GM12878 (cell line): ENCODE data around the gene COL17A1. TPM values are rescaled to one million over a fixed set of nuclear protein-coding genes. Genes with fewer than 3 reads are reported as not detected.

Source experiments
- CEBPZ ChIP-seq: fragments of 150-350 bp; IDR thresholded peaks from 2 replicates; pipeline ENCODE4 v1.6.1; 2016; ENCODE audit warnings: low read depth, low read length
- CTCF ChIP-seq, 3 experiments: IDR thresholded peaks in 2 of 3; conservative IDR thresholded peaks in 1 of 3; 2 replicates each; pipeline ENCODE4 v1.5.1; 2011; ENCODE audit warnings: low read depth in 3 of 3, low read length in 3 of 3, mild to moderate bottlenecking in 3 of 3, control low read depth in 2 of 3, moderate library complexity in 2 of 3, inconsistent platforms in 1 of 3, mixed read lengths in 1 of 3; ENCODE audit not compliant: control insufficient read depth in 2 of 3, insufficient read depth in 1 of 3; ENCODE audit errors: extremely low read depth in 1 of 3
- E2F8 ChIP-seq: fragments of 450-650 bp; IDR thresholded peaks from 2 replicates; pipeline ENCODE4 v1.6.1; 2018; ENCODE audit warnings: mild to moderate bottlenecking, low read depth, moderate library complexity; ENCODE audit not compliant: partially characterized antibody
- KDM1A ChIP-seq: fragments of 200-600 bp; sonication (generic); IDR thresholded peaks from 2 replicates; pipeline ENCODE4 v1.6.1; 2016; ENCODE audit warnings: borderline replicate concordance
- MTA2 ChIP-seq: fragments of 450-650 bp; IDR thresholded peaks from 2 replicates; pipeline ENCODE4 v1.6.1; 2016; ENCODE audit warnings: low read depth, mild to moderate bottlenecking, moderate library complexity
- RAD21 ChIP-seq: IDR thresholded peaks from 2 replicates; pipeline ENCODE4 v1.6.1; 2011; ENCODE audit warnings: mild to moderate bottlenecking, low read depth, low read length, moderate library complexity; ENCODE audit not compliant: insufficient read depth
- RBBP5 ChIP-seq: fragments of 200-600 bp; sonication (generic); conservative IDR thresholded peaks from 2 replicates; pipeline ENCODE4 v1.6.1; 2016
- REST ChIP-seq: IDR thresholded peaks from 2 replicates; pipeline ENCODE4 v1.6.1; 2012; ENCODE audit warnings: mild to moderate bottlenecking, low read depth, low read length
- ZNF217 ChIP-seq: fragments of 450-650 bp; IDR thresholded peaks from 2 replicates; pipeline ENCODE4 v1.6.1; 2017; ENCODE audit warnings: antibody characterized with exemption, mild to moderate bottlenecking
- ZNF384 ChIP-seq: IDR thresholded peaks from 2 replicates; pipeline ENCODE4 v1.6.1; 2012; ENCODE audit warnings: low read depth, mild to moderate bottlenecking, low read length, improper control_type of control experiment, borderline replicate concordance
- polyA plus RNA-seq, 11 experiments: library from polyadenylated mRNA; depleted of rRNA in 4 of 11; unstranded in 6 of 11; stranded (reverse) in 5 of 11; fragments of >200 nt; fragmentation: Nextera tagmentation in 4 of 11; fragmentation: Illumina TruSeq in 1 of 11; extraction: Ambion mirVana in 4 of 11; extraction: Trizol in 1 of 11; gene quantifications; 1 replicate in 1 of 11; 2 replicates in 10 of 11; pipeline versions ENCODE4 v1.2.1 to v1.2.3, GENCODE V29; 2011 to 2016; ENCODE audit warnings: inconsistent platforms in 2 of 11, missing spikeins in 2 of 11, low read depth in 1 of 11
- total RNA-seq, 4 experiments: library from RNA; depleted of rRNA in 3 of 4; stranded (reverse); fragments of >200 nt in 3 of 4; fragmentation: Illumina TruSeq in 1 of 4; extraction: Trizol in 1 of 4; gene quantifications; 2 replicates each; pipeline versions ENCODE4 v1.2.1 to v1.2.3, GENCODE V29; 2013 to 2021

COL17A1 gene
- total and polyA plus RNA-seq, 10 of the 15 experiments (the other 5 are each of a cell fraction or from before 2014, with no cell fraction given) = 0.08 to 0.22 TPM; not detected in 8

- TF ChIP-seq ZNF217 (no peak), MTA2 (no peak), RBBP5 (no peak), CTCF (IDR thresholded peaks at IDR 0.05 in 2 of 3, conservative IDR thresholded peaks at IDR 0.05 in 1 of 3; ENCODE audit: control insufficient read depth in 2 of 3, extremely low read depth in 1 of 3, insufficient read depth in 1 of 3, low read depth in 3 of 3, low read length in 3 of 3) (peak; percentile 47 to 53 (median 52); a peak in 5 of 6 replicates), KDM1A (no peak), CEBPZ (no peak), E2F8 (no peak), ZNF384 (no peak), RAD21 (peak; percentile 46), REST (no peak)
These were observed 4.9 kb downstream of the COL17A1 start (continued) for GRCh38 chr10:104080762-104081161.
